Ishikawa (cell line): ENCODE measurements around the gene PA2G4.

Experiments used
- CEBPB ChIP-seq: IDR thresholded peaks from 2 replicates; pipeline ENCODE4 v1.6.1; 2012
- CREB1 ChIP-seq: IDR thresholded peaks from 2 replicates; pipeline ENCODE4 v1.6.1; 2012; ENCODE audit warnings: low read depth
- EGR1 ChIP-seq: IDR thresholded peaks from 2 replicates; pipeline ENCODE4 v1.6.1; 2012
- EP300 ChIP-seq: IDR thresholded peaks from 2 replicates; pipeline ENCODE4 v1.6.1; 2012; ENCODE audit warnings: borderline replicate concordance
- FOXM1 ChIP-seq: IDR thresholded peaks from 2 replicates; pipeline ENCODE4 v1.6.1; 2012; ENCODE audit warnings: low read depth, borderline replicate concordance
- MAX ChIP-seq: IDR thresholded peaks from 2 replicates; pipeline ENCODE4 v1.6.1; 2012
- NFIC ChIP-seq: IDR thresholded peaks from 2 replicates; pipeline ENCODE4 v1.6.1; 2012
- RAD21 ChIP-seq: IDR thresholded peaks from 2 replicates; pipeline ENCODE4 v1.6.1; 2012; ENCODE audit warnings: low read depth
- REST ChIP-seq: IDR thresholded peaks from 2 replicates; pipeline ENCODE4 v1.6.1; 2012; ENCODE audit warnings: low read depth, mild to moderate bottlenecking
- TAF1 ChIP-seq: IDR thresholded peaks from 2 replicates; pipeline ENCODE4 v1.6.1; 2012; ENCODE audit warnings: low read depth, mild to moderate bottlenecking
- TCF12 ChIP-seq: IDR thresholded peaks from 2 replicates; pipeline ENCODE4 v1.6.1; 2012; ENCODE audit warnings: low read depth
- TEAD4 ChIP-seq: IDR thresholded peaks from 2 replicates; pipeline ENCODE4 v1.6.1; 2012
- USF1 ChIP-seq: IDR thresholded peaks from 2 replicates; pipeline ENCODE4 v1.6.1; 2012
- YY1 ChIP-seq: IDR thresholded peaks from 2 replicates; pipeline ENCODE4 v1.6.1; 2012; ENCODE audit warnings: low read depth
- ZBTB7A ChIP-seq: IDR thresholded peaks from 2 replicates; pipeline ENCODE4 v1.6.1; 2012; ENCODE audit warnings: low read depth

PA2G4 gene

DNA sequence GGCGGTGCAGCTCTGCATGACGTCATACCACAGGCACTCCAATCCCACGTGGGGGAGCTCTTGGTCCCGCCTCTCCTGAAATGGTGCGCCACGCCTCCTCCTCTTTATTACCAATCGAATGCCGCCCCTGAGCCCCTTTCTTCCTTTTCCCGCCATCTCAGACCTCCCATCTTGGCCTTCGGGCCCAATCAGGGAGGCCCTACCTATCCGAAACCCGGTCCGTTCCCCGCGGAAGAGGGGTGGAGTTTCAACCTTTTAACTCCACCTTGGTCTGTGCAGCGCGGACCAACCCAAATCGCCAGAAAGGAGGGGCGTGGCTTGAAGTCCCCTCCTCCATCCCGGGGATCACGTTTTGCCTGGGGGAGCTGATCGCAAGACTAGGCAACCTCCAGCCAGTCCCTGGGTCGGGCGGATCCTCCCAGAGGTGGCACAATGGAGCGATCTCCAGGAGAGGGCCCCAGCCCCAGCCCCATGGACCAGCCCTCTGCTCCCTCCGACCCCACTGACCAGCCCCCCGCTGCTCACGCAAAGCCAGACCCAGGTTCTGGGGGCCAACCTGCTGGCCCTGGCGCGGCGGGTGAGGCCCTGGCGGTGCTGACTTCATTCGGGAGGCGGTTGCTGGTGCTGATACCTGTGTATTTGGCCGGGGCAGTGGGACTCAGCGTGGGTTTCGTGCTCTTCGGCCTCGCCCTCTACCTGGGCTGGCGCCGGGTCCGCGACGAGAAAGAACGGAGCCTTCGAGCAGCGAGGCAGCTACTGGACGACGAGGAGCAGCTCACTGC, 23.7 kb downstream of the PA2G4 start, which contains the start of gene ESYT1:
ESYT1 (plus strand) TSS at position 380 of the 782 bp plus-strand sequence; CDS start at position 433, 53 bp downstream.
- TF ChIP-seq RAD21: no peak
- TF ChIP-seq EP300: no peak; the same call in 1 of the 2 replicates
- TF ChIP-seq TEAD4: peak; percentile 63; the same call in 1 of the 2 replicates
- TF ChIP-seq CREB1: peak; percentile 72; the same call in 1 of the 2 replicates
- peak; percentile 79 for TF ChIP-seq MAX
- peak; percentile 51; the same call in 1 of the 2 replicates for TF ChIP-seq TCF12
- peak; percentile 75 for TF ChIP-seq USF1
- no peak for TF ChIP-seq CEBPB
- TF ChIP-seq TAF1: peak; percentile 72
- TF ChIP-seq ZBTB7A: peak; percentile 76; the same call in 1 of the 2 replicates
- no peak for TF ChIP-seq NFIC
- no peak for TF ChIP-seq REST
- no peak for TF ChIP-seq FOXM1

- TF ChIP-seq YY1 (no peak), NFIC (peak; percentile 5; the same call in 1 of the 2 replicates)
Observed at GRCh38 chr12:56128670-56129205, 24.4 kb downstream of the PA2G4 start.

- TF ChIP-seq TEAD4: no peak
- no peak for TF ChIP-seq REST
- TF ChIP-seq FOXM1: no peak
- TF ChIP-seq TCF12: no peak
- TF ChIP-seq RAD21: no peak
- TF ChIP-seq TAF1: no peak; the same call in 1 of the 2 replicates
- TF ChIP-seq EGR1: peak; percentile 94
- peak; percentile 82 for TF ChIP-seq ZBTB7A
- TF ChIP-seq EP300: no peak
- 0 out of 2 replicates have a peak, but pooled peaks have one; percentile 3 for TF ChIP-seq NFIC
- no peak for TF ChIP-seq YY1
Observed at GRCh38 chr12:56129206-56129941, 25.0 kb downstream of the PA2G4 start.

DNA sequence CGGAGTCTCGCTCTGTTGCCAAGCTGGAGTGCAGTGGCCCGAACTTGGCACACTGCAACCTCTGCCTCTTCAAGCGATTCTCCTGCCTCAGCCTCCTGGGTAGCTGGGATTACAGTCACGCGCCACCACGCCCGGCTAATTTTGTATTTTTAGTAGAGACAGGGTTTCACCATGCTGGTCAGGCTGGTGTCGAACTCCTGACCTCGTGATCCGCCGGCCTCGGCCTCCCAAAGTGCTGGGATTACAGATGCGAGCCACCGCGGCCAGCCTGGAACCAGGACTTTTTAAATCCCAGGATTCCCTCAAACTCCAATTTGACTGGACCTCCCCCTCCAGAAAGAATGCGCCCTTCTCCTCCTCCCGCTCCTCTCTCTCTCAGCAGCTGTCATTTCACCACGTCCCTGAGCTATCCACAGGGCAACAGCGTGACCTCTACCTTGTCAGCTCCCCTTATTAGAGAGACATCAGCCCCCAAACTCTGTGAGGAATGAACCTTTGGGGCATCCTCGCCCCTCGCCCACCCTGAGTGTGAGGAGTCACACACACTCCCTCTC, 25.7 kb downstream of the PA2G4 start:
- TF ChIP-seq CEBPB (no peak), EGR1 (no peak), TEAD4 (no peak), TAF1 (no peak), ZBTB7A (no peak), NFIC (no peak)

DNA sequence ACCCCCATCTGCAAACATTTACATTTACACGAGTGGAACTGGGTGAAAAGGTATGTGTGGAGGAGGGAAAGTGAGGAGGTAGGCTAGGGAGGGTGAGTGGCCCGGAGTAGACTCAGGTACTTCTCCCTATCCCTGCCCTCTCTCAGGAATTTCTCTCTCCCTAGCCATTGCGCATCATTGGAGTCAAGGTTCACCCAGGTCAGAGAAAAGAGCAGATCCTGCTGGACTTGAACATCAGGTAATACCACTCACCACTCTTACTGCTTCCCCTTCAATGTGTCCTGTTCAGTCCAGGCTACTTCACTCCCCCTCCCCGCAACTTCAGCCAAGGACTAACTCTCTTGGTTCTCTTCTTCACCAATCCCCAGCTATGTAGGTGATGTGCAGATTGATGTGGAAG, 26.5 kb downstream of the PA2G4 start:
- TF ChIP-seq ZBTB7A (no peak), NFIC (no peak), TAF1 (no peak)

DNA sequence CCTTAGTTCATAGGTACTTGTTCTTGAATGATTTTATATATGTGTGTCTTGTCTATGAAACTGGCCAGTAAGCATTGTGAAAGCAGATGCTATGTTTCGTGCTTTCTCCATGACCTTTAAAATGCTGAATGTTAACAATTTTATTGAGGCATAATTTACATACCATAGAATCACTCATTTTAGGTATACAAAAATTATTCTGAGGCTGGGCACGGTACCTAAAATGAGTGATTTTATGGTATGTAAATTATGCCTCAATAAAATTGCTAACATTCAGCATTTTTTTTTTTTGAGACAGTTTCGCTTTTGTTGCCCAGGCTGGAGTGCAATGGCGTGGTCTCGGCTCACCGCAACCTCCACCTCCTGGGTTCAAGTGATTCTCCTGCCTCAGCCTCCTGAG, 30.5 kb downstream of the PA2G4 start:
- TF ChIP-seq NFIC (no peak), RAD21 (no peak), REST (no peak), TEAD4 (no peak), TCF12 (no peak), CREB1 (no peak), EP300 (no peak), MAX (no peak), ZBTB7A (no peak)
